ES-I3 (cell line): Measurements from ENCODE around the gene DHX16.
A peak's percentile ranks its signal among the peaks of the same experiment; 100 is the strongest.

ENCODE experiments used
- H3K36me3 ChIP-seq: 2 replicates; pipeline ENCODE4 v1.6.1; 2013; ENCODE audit warnings: mild to moderate bottlenecking, low read length, control low read depth, moderate library complexity; ENCODE audit not compliant: insufficient read depth
- H3K4me1 ChIP-seq: 2 replicates; pipeline ENCODE4 v1.6.1; 2013; ENCODE audit warnings: mild to moderate bottlenecking, control low read depth, low read length; ENCODE audit not compliant: insufficient read depth
- H3K9ac ChIP-seq: 2 replicates; pipeline ENCODE4 v1.6.1; 2013; ENCODE audit warnings: low read depth, mild to moderate bottlenecking, low read length, moderate library complexity
- H3K9me3 ChIP-seq: 2 replicates; pipeline ENCODE4 v1.6.1; 2013; ENCODE audit warnings: mild to moderate bottlenecking, low read length, moderate library complexity; ENCODE audit not compliant: control insufficient read depth, insufficient read depth

The DHX16 gene

GRCh38 chr6:30643656-30644055, 29.1 kb downstream of the DHX16 start:
- H3K4me1 ChIP-seq: no peaks in the 10 kb centered on the region
- H3K9ac ChIP-seq: no peak overlapping the region
- peaks cover 5% of the 10 kb centered on the region; the same call in 1 of the 2 replicates for H3K36me3 ChIP-seq
- H3K9me3 ChIP-seq: no peaks in the 10 kb centered on the region

GRCh38 chr6:30641048-30641447, 31.8 kb downstream of the DHX16 start:
- H3K36me3 ChIP-seq: peaks cover 5% of the 10 kb centered on the region; the same call in 1 of the 2 replicates
- H3K9ac ChIP-seq: no peak overlapping the region
- no peaks in the 10 kb centered on the region for H3K4me1 ChIP-seq

GRCh38 chr6:30640481-30640880, 32.3 kb downstream of the DHX16 start:
- H3K36me3 ChIP-seq: peaks cover 9% of the 10 kb centered on the region; the same call in 1 of the 2 replicates
- no peaks in the 10 kb centered on the region for H3K4me1 ChIP-seq
- H3K9me3 ChIP-seq: no peaks in the 10 kb centered on the region
- no peak overlapping the region for H3K9ac ChIP-seq

More at GRCh38 chr6:30641048-30641447, 31.8 kb downstream of the DHX16 start:
- H3K9me3 ChIP-seq: no peaks in the 10 kb centered on the region

- H3K4me1 ChIP-seq: no peaks in the 10 kb centered on the region
- peaks cover 6% of the 10 kb centered on the region; the same call in 1 of the 2 replicates for H3K36me3 ChIP-seq
- H3K9me3 ChIP-seq: no peaks in the 10 kb centered on the region
- H3K9ac ChIP-seq: no peak overlapping the region
These were observed 37.0 kb downstream of the DHX16 start for GRCh38 chr6:30635834-30636233.

- H3K36me3 ChIP-seq: peaks cover 22% of the 10 kb centered on the region
These were observed 46.1 kb downstream of the DHX16 start, which contains the start of gene ATAT1 for GRCh38 chr6:30626484-30627366. Gene ATAT1, plus strand, starts transcription at chr6:30626874.

GRCh38 chr6:30625511-30625910, 47.3 kb downstream of the DHX16 start:
- H3K9ac ChIP-seq: no peak overlapping the region
- H3K9me3 ChIP-seq: no peaks in the 10 kb centered on the region
- H3K36me3 ChIP-seq: peaks cover 20% of the 10 kb centered on the region
- no peaks in the 10 kb centered on the region for H3K4me1 ChIP-seq

More at GRCh38 chr6:30626484-30627366, 46.1 kb downstream of the DHX16 start, which contains the start of gene ATAT1:
- Histone ChIP-seq H3K9ac (peak within 1 kb of the TSS; percentile 93), H3K9me3 (no peaks in the 10 kb centered on the region), H3K4me1 (no peaks in the 10 kb centered on the region)

- no peak overlapping the region for H3K9ac ChIP-seq
- H3K36me3 ChIP-seq: peaks cover 25% of the 10 kb centered on the region
- no peaks in the 10 kb centered on the region for H3K9me3 ChIP-seq
- H3K4me1 ChIP-seq: peaks cover under 1% of the 10 kb centered on the region; the same call in 1 of the 2 replicates
These were observed 53.2 kb downstream of the DHX16 start for GRCh38 chr6:30619561-30619960.

GRCh38 chr6:30618270-30618797, 54.5 kb downstream of the DHX16 start:
- Histone ChIP-seq H3K9me3 (no peaks in the 10 kb centered on the region), H3K36me3 (peaks cover 22% of the 10 kb centered on the region), H3K9ac (peak overlapping the region; percentile 69), H3K4me1 (peaks cover 6% of the 10 kb centered on the region; the same call in 1 of the 2 replicates)

- H3K9ac ChIP-seq: peak within 1 kb of the TSS; percentile 99
- H3K36me3 ChIP-seq: peaks cover 19% of the 10 kb centered on the region
- peaks cover 6% of the 10 kb centered on the region; the same call in 1 of the 2 replicates for H3K4me1 ChIP-seq
- H3K9me3 ChIP-seq: no peaks in the 10 kb centered on the region
These were observed 55.1 kb downstream of the DHX16 start, which contains the start of gene MRPS18B for GRCh38 chr6:30617565-30618269. Gene MRPS18B, plus strand, starts transcription at chr6:30617840. Its CDS starts 26 bp downstream, at chr6:30617866.

GRCh38 chr6:30616811-30617564, 55.8 kb downstream of the DHX16 start, which contains the start of gene PPP1R10:
Gene PPP1R10, minus strand, starts transcription at chr6:30617243. Its CDS starts 7,299 bp downstream, at chr6:30609944.
- peaks cover 16% of the 10 kb centered on the region for H3K36me3 ChIP-seq
- peaks cover 6% of the 10 kb centered on the region; the same call in 1 of the 2 replicates for H3K4me1 ChIP-seq
- H3K9me3 ChIP-seq: no peaks in the 10 kb centered on the region
- peak within 1 kb of the TSS; percentile 99 for H3K9ac ChIP-seq

- Histone ChIP-seq H3K4me1 (peaks cover 6% of the 10 kb centered on the region; the same call in 1 of the 2 replicates), H3K36me3 (peaks cover 17% of the 10 kb centered on the region), H3K9me3 (no peaks in the 10 kb centered on the region)
These were observed 56.6 kb downstream of the DHX16 start for GRCh38 chr6:30615958-30616810.

GRCh38 chr6:30615219-30615957, 57.4 kb downstream of the DHX16 start:
- Histone ChIP-seq H3K4me1 (peaks cover 6% of the 10 kb centered on the region; the same call in 1 of the 2 replicates), H3K9ac (peak overlapping the region; percentile 99), H3K36me3 (peaks cover 21% of the 10 kb centered on the region), H3K9me3 (no peaks in the 10 kb centered on the region)

More at GRCh38 chr6:30615958-30616810, 56.6 kb downstream of the DHX16 start:
- peak overlapping the region; percentile 99 for H3K9ac ChIP-seq
